GM18873 (cell line): ENCODE data around the gene RIC8B.

Experiments
- ATAC-seq: cut with Tn5 transposase; IDR thresholded peaks from one replicate; pipeline ENCODE4 v1.9.1; 2021; ENCODE audit warnings: mild to moderate bottlenecking, moderate library complexity, moderate number of reproducible peaks; ENCODE audit not compliant: unreplicated experiment, low FRiP score

RIC8B gene

GRCh38 chr12:106926657-106927056 is 152.2 kb downstream of the RIC8B start:
- no peak for ATAC-seq

GRCh38 chr12:106934277-106934676 is 159.8 kb downstream of the RIC8B start:
- no peak for ATAC-seq
